HepG2 (cell line): ENCODE measurements around the gene STARD10. TPM values are rescaled to one million over a fixed set of nuclear protein-coding genes. Genes with fewer than 3 reads are reported as not detected.

Source experiments
- ATAC-seq: fragments of 200-7000 bp; cut with Tn5 transposase; 3 replicates; pipeline ENCODE4 v1.9.1; 2020; ENCODE audit warnings: mild to moderate bottlenecking, moderate library complexity
- BruUV-seq: library from RNA; stranded (reverse); fragments of 400-500 nt; replicated peaks from 2 replicates; lab custom pipeline; 2021; lab: Mats Ljungman, UMichigan
- CTCF ChIA-PET: fragments of 300-600 bp; formaldehyde crosslinking; extraction: SDS; loops from one replicate; lab custom pipeline; 2021; ENCODE audit warnings: low total read pairs, inconsistent platforms, low intra/inter-chr PET ratio; lab: Yijun Ruan, JAX
- POLR2A ChIA-PET: fragments of 350-600 bp; sonication (Branson Sonifier 250); formaldehyde crosslinking; loops from one replicate; lab custom pipeline; 2020; ENCODE audit warnings: antibody characterized with exemption, inconsistent platforms; lab: Yijun Ruan, JAX
- DNase-seq: peaks from one replicate; pipeline ENCODE4 v3.0.0-alpha.2; 2015; ENCODE audit warnings: low spot score
- FAIRE-seq: peaks from 3 replicates; lab custom pipeline; 2011; peaks lifted over from hg19 to GRCh38; lab: Jason Lieb, UNC
- H2AFZ ChIP-seq: one replicate; pipeline ENCODE4 v1.6.1; 2011; ENCODE audit warnings: low read length, inconsistent platforms
- H3K27ac ChIP-seq: fragments of 300-600 bp; 3 replicates; pipeline ENCODE4 v1.8.0; 2011; ENCODE audit warnings: mixed run types, mild to moderate bottlenecking, mixed read lengths, low read length, inconsistent platforms; ENCODE audit not compliant: insufficient read depth; ENCODE audit errors: extremely low read length
- H3K27me3 ChIP-seq, 2 experiments: fragments of 200-600 bp in 1 of 2; 2 replicates in 1 of 2; 3 replicates in 1 of 2; pipeline versions ENCODE4 v1.6.0 to v1.8.0; 2011; ENCODE audit warnings: low read length in 2 of 2, mild to moderate bottlenecking in 2 of 2, moderate library complexity in 2 of 2, inconsistent platforms in 1 of 2; ENCODE audit not compliant: insufficient read depth in 2 of 2, control insufficient read depth in 1 of 2
- H3K36me3 ChIP-seq, 2 experiments: fragments of 200-600 bp in 1 of 2; replicated peaks in 1 of 2; 2 replicates in 1 of 2; 3 replicates in 1 of 2; pipeline versions ENCODE4 v1.5.1 to v1.8.0; 2011; ENCODE audit warnings: low read length in 2 of 2, inconsistent platforms in 1 of 2; ENCODE audit not compliant: insufficient read depth in 2 of 2, control insufficient read depth in 1 of 2
- H3K4me1 ChIP-seq: 2 replicates; pipeline ENCODE4 v1.5.1; 2012; ENCODE audit warnings: low read length, inconsistent platforms; ENCODE audit not compliant: insufficient read depth
- H3K4me2 ChIP-seq: 2 replicates; pipeline ENCODE4 v1.6.0; 2011; ENCODE audit warnings: low read depth, low read length, inconsistent platforms
- H3K4me3 ChIP-seq, 3 experiments: fragments of 200-600 bp in 1 of 3; sonication (generic), shearing (Covaris generic) in 1 of 3; replicated peaks in 1 of 3; 2 replicates each; pipeline ENCODE4 v1.5.1; 2011 to 2016; ENCODE audit warnings: low read length in 3 of 3, inconsistent platforms in 2 of 3, low read depth in 2 of 3, mild to moderate bottlenecking in 2 of 3, control low read depth in 1 of 3, mixed read lengths in 1 of 3; ENCODE audit not compliant: insufficient read depth in 1 of 3
- H3K79me2 ChIP-seq: one replicate; pipeline ENCODE4 v1.6.1; 2011; ENCODE audit warnings: low read length, inconsistent platforms; ENCODE audit not compliant: insufficient read depth
- H3K9ac ChIP-seq: 2 replicates; pipeline ENCODE4 v1.6.0; 2011; ENCODE audit warnings: mild to moderate bottlenecking, low read depth, low read length, inconsistent platforms; ENCODE audit not compliant: insufficient read depth
- H3K9me3 ChIP-seq: 2 replicates; pipeline ENCODE4 v1.5.1; 2012; ENCODE audit warnings: mild to moderate bottlenecking, low read length
- H4K20me1 ChIP-seq: 2 replicates; pipeline ENCODE4 v1.6.0; 2011; ENCODE audit warnings: inconsistent platforms, mild to moderate bottlenecking, low read length, moderate library complexity; ENCODE audit not compliant: insufficient read depth
- BHLHE40 ChIP-seq: IDR thresholded peaks from 2 replicates; pipeline ENCODE4 v1.6.1; 2011; ENCODE audit warnings: low read length, improper control_type of control experiment
- BORCS8-MEF2B ChIP-seq: sonication (generic); formaldehyde crosslinking; IDR thresholded peaks from 2 replicates; pipeline ENCODE4 v1.8.0; 2022; ENCODE audit warnings: mild to moderate bottlenecking, missing genetic modification reagents
- ESRRA ChIP-seq: sonication (generic); formaldehyde crosslinking; IDR thresholded peaks from 2 replicates; pipeline ENCODE4 v1.5.1; 2020; ENCODE audit warnings: mild to moderate bottlenecking, low read depth, missing genetic modification reagents
- ETS1 ChIP-seq: sonication (generic); formaldehyde crosslinking; IDR thresholded peaks from 2 replicates; pipeline ENCODE4 v1.4.0; 2020; ENCODE audit warnings: missing genetic modification reagents
- RFX1 ChIP-seq: fragments of 450-650 bp; IDR thresholded peaks from 2 replicates; pipeline ENCODE4 v1.6.1; 2017
- SNAI1 ChIP-seq: sonication (generic); formaldehyde crosslinking; IDR thresholded peaks from 2 replicates; pipeline ENCODE4 v1.5.0; 2020; ENCODE audit warnings: mild to moderate bottlenecking, missing genetic modification reagents, borderline replicate concordance
- ZBTB8A ChIP-seq: sonication (generic); formaldehyde crosslinking; IDR thresholded peaks from 2 replicates; pipeline ENCODE4 v1.4.0; 2020; ENCODE audit warnings: mild to moderate bottlenecking, low read depth, missing genetic modification reagents, borderline replicate concordance
- ZNF124 ChIP-seq: sonication (generic); formaldehyde crosslinking; IDR thresholded peaks from 2 replicates; pipeline ENCODE4 v1.4.0; 2020; ENCODE audit warnings: missing genetic modification reagents
- ZNF430 ChIP-seq: sonication (generic); formaldehyde crosslinking; IDR thresholded peaks from 2 replicates; pipeline ENCODE4 v1.9.0; 2021; ENCODE audit warnings: mild to moderate bottlenecking, missing genetic modification reagents
- WGBS: methylation state at CpG from one replicate; pipeline ENCODE4 v1.1.6; 2017; ENCODE audit warnings: low lambda C conversion rate; 5-methylcytosine and 5-hydroxymethylcytosine counted together
- in situ Hi-C: cut with HindIII; loops from 2 replicates; pipeline ENCODE4 v1.10.0; 2017; ENCODE audit warnings: low pct_unique_long_range_greater_than_20kb; ENCODE audit not compliant: extremely low pct_ligation_motif_present
- intact Hi-C: fragments of 100-400 bp; cut with micrococcal nuclease; formaldehyde crosslinking; loops from one replicate; pipeline ENCODE4 v1.10.0; 2022; ENCODE audit not compliant: unreplicated experiment
- polyA plus RNA-seq, 8 experiments: library from polyadenylated mRNA; depleted of rRNA in 3 of 8; stranded (reverse) in 7 of 8; unstranded in 1 of 8; fragments of >200 nt; fragmentation: Illumina TruSeq in 4 of 8; extraction: Trizol in 4 of 8; gene quantifications; 2 replicates each; pipeline versions ENCODE4 v1.2.1 to v1.2.3, GENCODE V29; 2011 to 2016; ENCODE audit warnings: low read depth in 4 of 8, missing spikeins in 1 of 8, mixed read lengths in 1 of 8; ENCODE audit not compliant: insufficient read depth in 1 of 8
- total RNA-seq, 5 experiments: library from RNA; depleted of rRNA; stranded (reverse); fragments of >200 nt; fragmentation: Illumina TruSeq; extraction: Trizol; gene quantifications; 2 replicates each; pipeline ENCODE4 v1.2.3, GENCODE V29; 2016; ENCODE audit warnings: low read depth in 1 of 5

The STARD10 gene
- total and polyA plus RNA-seq, 2 of the 13 experiments (the other 11 are each of a cell fraction or from before 2014, with no cell fraction given) = 260 to 341 TPM

DNA sequence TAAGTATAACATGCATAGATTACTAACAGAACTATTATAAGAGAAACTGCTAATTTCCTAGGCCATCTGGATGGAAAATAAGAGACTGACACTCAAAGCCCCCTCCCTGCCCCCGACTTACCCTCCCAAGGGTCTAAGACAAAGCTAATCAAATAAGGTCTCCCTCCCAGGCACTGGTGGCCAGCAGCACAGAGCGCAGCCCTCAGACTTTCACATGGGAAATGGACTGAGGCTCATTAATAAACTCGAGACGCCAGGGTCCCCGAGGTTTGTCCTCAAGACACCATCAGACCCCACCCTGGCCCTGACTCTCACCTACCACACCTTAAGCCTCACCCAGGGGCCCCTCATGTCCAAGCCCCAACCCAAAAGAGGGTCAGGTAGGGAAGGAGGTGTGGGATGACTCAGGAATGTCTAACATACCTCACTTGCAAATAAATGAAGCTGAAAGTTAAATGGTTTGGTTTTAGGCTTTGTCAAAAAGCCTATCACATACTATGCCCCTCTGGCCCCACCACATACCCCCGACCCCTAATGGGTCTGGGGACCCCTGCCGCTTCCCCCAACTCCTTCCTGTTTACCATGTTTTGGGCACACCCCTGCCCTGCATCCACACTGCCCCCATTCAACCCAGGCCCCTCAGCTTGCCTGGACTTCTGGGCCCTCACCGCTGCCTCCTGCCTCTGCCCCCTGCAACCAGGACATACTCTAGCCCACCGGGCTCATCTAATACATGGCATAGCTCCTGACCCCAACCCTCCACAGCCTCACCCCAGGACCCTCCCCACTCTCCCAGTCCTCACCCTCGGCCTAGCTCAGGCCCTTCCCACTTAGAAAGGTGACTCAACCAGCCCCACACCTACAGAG lies 53.1 kb downstream of the STARD10 start:
- Histone ChIP-seq H3K9ac (peak overlapping the region; percentile 56; the same call in 1 of the 2 replicates), H2AFZ (no peak overlapping the region), H4K20me1 (peaks cover 6% of the 10 kb centered on the region; the same call in 1 of the 2 replicates), H3K4me3 (peak overlapping the region in 1 of 3 experiments; percentile 5; a peak in 1 of 6 replicates), H3K9me3 (no peaks in the 10 kb centered on the region), H3K79me2 (peaks cover 87% of the 10 kb centered on the region), H3K27ac (peak overlapping the region; percentile 59), H3K36me3 (peaks cover 5 to 40% of the 10 kb centered on the region in 2 experiments; a peak in 4 of 5 replicates)
- FAIRE-seq (no peak), ATAC-seq (no peak), DNase-seq (no peak)
- 81% methylated on average over 10 of the region's 10 CpGs for WGBS
- intact Hi-C loops = no loop called here
- in situ Hi-C loops = no loop called here
- no TSS peak for BruUV-seq
- TF ChIP-seq ESRRA (CRISPR knock-in tag) = no peak
- no peak for TF ChIP-seq BHLHE40
- TF ChIP-seq RFX1 = no peak
- no peak for TF ChIP-seq ZBTB8A (CRISPR knock-in tag)
- TF ChIP-seq ZNF430 (CRISPR knock-in tag) = 0 out of 2 replicates have a peak, but pooled peaks have one; percentile 19
- TF ChIP-seq, all 625 proteins: peak for 1
- peaks cover 68% of the 10 kb centered on the region for H3K4me1 ChIP-seq
- CTCF ChIA-PET = interaction anchor here (0.7 kb wide), 1 partner anchor 15 kb away, joined by 3 read pairs; no protein-coding TSS in a partner anchor
- POLR2A ChIA-PET = no interaction called here
- peak overlapping the region; percentile 56 for H3K4me2 ChIP-seq
- H3K27me3 ChIP-seq = no peaks in the 10 kb centered on the region

DNA sequence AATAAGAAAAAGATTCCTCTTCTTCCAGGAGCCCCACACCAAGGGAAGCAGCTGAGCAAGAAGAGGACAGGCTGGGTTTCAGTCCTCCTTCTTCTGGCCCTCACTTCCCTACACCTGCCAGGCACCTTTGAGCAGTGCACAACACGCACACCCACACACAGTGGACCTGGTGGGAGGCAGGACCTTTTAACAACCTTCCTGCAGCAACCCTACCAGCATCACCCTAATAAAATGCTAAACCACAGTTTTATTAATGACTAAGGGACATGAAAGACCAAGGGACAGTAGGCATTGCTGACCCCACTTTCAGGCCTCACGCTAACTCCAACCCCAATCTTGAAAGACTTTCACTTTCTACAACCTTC lies 53.8 kb downstream of the STARD10 start:
- no TSS peak for BruUV-seq
- TF ChIP-seq SNAI1 (CRISPR knock-in tag) (no peak), ZNF124 (CRISPR knock-in tag) (no peak), BORCS8-MEF2B (CRISPR knock-in tag) (no peak), ETS1 (no peak)

More for the DNA sequence above, 53.8 kb downstream of the STARD10 start:
- intact Hi-C loops = no loop called here
- in situ Hi-C loops = no loop called here
- DNase-seq (no peak), FAIRE-seq (no peak), ATAC-seq (no peak)
- H4K20me1 ChIP-seq = peaks cover 6% of the 10 kb centered on the region; the same call in 1 of the 2 replicates
- H3K36me3 ChIP-seq = peaks cover 5 to 36% of the 10 kb centered on the region in 2 experiments; a peak in 4 of 5 replicates
- no peak overlapping the region for H3K4me3 ChIP-seq
- peaks cover 87% of the 10 kb centered on the region for H3K79me2 ChIP-seq
- H2AFZ ChIP-seq = no peak overlapping the region
- H3K9me3 ChIP-seq = no peaks in the 10 kb centered on the region
- H3K27me3 ChIP-seq = no peaks in the 10 kb centered on the region
- WGBS = 100% methylated on average over 2 of the region's 2 CpGs
- peaks cover 70% of the 10 kb centered on the region for H3K4me1 ChIP-seq
- ChIA-PET CTCF (no interaction called here), POLR2A (no interaction called here)
- no peak overlapping the region for H3K4me2 ChIP-seq
- no peak overlapping the region for H3K9ac ChIP-seq
- H3K27ac ChIP-seq = no peak overlapping the region
